B cell (primary cell): ENCODE data around the gene MRPL14.

ENCODE experiments used
- CTCF ChIP-seq: fragments of 200-600 bp; IDR thresholded peaks from one replicate; pipeline ENCODE4 v1.8.0; 2022; ENCODE audit warnings: antibody characterized with exemption, mild to moderate bottlenecking
- EZH2 ChIP-seq: IDR thresholded peaks from 2 replicates; pipeline ENCODE4 v1.6.1; 2012; ENCODE audit warnings: borderline replicate concordance, low read depth, mild to moderate bottlenecking, moderate library complexity, low read length; ENCODE audit not compliant: insufficient read depth, poor library complexity, severe bottlenecking

- no peak for TF ChIP-seq CTCF
- no peak for TF ChIP-seq EZH2
Observed at GRCh38 chr6:44171899-44172546, 44.8 kb upstream of the MRPL14 start.
